H9 (cell line): Measurements from ENCODE around the gene MRPS6. TPM values are rescaled to one million over a fixed set of nuclear protein-coding genes. Genes with fewer than 3 reads are reported as not detected.

Experiments used
- DNase-seq: peaks from one replicate; pipeline ENCODE4 v3.0.0-alpha.2; 2017
- H2AFZ ChIP-seq: one replicate; pipeline ENCODE4 v1.6.1; 2013; ENCODE audit warnings: mild to moderate bottlenecking, low read length, control low read depth, moderate library complexity
- H2AK5ac ChIP-seq: 2 replicates; pipeline ENCODE4 v1.6.1; 2013; ENCODE audit warnings: low read length, control low read depth, mixed read lengths; ENCODE audit not compliant: insufficient read length
- H2BK120ac ChIP-seq: one replicate; pipeline ENCODE4 v1.6.1; 2013; ENCODE audit warnings: low read depth, mild to moderate bottlenecking, low read length, control low read depth, inconsistent platforms; ENCODE audit not compliant: poor library complexity, severe bottlenecking
- H2BK12ac ChIP-seq: 2 replicates; pipeline ENCODE4 v1.6.1; 2013; ENCODE audit warnings: low read length, control low read depth, mixed read lengths, low read depth; ENCODE audit not compliant: insufficient read length
- H2BK15ac ChIP-seq: 2 replicates; pipeline ENCODE4 v1.6.1; 2013; ENCODE audit warnings: low read depth, low read length, control low read depth
- H2BK20ac ChIP-seq: one replicate; pipeline ENCODE4 v1.6.1; 2013; ENCODE audit warnings: low read depth, mild to moderate bottlenecking, low read length, control low read depth, inconsistent platforms; ENCODE audit not compliant: poor library complexity, severe bottlenecking
- H2BK5ac ChIP-seq: 2 replicates; pipeline ENCODE4 v1.6.1; 2013; ENCODE audit warnings: low read length, control low read depth, mixed read lengths; ENCODE audit not compliant: insufficient read length
- H3K14ac ChIP-seq: 2 replicates; pipeline ENCODE4 v1.6.1; 2013; ENCODE audit warnings: low read length, control low read depth; ENCODE audit not compliant: insufficient read depth
- H3K18ac ChIP-seq: 2 replicates; pipeline ENCODE4 v1.6.1; 2013; ENCODE audit warnings: low read depth, mild to moderate bottlenecking, mixed read lengths, low read length, control low read depth; ENCODE audit not compliant: insufficient read length
- H3K23ac ChIP-seq: 2 replicates; pipeline ENCODE4 v1.6.1; 2013; ENCODE audit warnings: low read length, control low read depth, mixed read lengths, low read depth; ENCODE audit not compliant: insufficient read length
- H3K23me2 ChIP-seq: 2 replicates; pipeline ENCODE4 v1.6.1; 2013; ENCODE audit warnings: low read depth, mild to moderate bottlenecking, mixed read lengths, low read length, control low read depth; ENCODE audit not compliant: insufficient read length, poor library complexity, severe bottlenecking
- H3K27ac ChIP-seq: 2 replicates; pipeline ENCODE4 v1.5.1; 2013; ENCODE audit warnings: low read length, control low read depth, mixed read lengths, low read depth; ENCODE audit not compliant: insufficient read length
- H3K27me3 ChIP-seq: 2 replicates; pipeline ENCODE4 v1.6.1; 2013; ENCODE audit warnings: low read length, control low read depth, inconsistent platforms; ENCODE audit not compliant: insufficient read depth
- H3K4ac ChIP-seq: 2 replicates; pipeline ENCODE4 v1.6.1; 2013; ENCODE audit warnings: low read depth, mild to moderate bottlenecking, control low read depth, inconsistent platforms, low read length, moderate library complexity
- H3K4me1 ChIP-seq: 2 replicates; pipeline ENCODE4 v1.6.1; 2013; ENCODE audit warnings: low read length, control low read depth, inconsistent platforms; ENCODE audit not compliant: insufficient read depth
- H3K4me2 ChIP-seq: 2 replicates; pipeline ENCODE4 v1.6.1; 2013; ENCODE audit warnings: low read length, control low read depth, mixed read lengths; ENCODE audit not compliant: insufficient read length, insufficient read depth
- H3K56ac ChIP-seq: 2 replicates; pipeline ENCODE4 v1.6.1; 2013; ENCODE audit warnings: low read depth, mild to moderate bottlenecking, mixed read lengths, low read length, control low read depth; ENCODE audit not compliant: insufficient read length
- H3K79me1 ChIP-seq: 2 replicates; pipeline ENCODE4 v1.6.1; 2013; ENCODE audit warnings: low read depth, mild to moderate bottlenecking, moderate library complexity, low read length, control low read depth, inconsistent platforms; ENCODE audit not compliant: insufficient read depth, poor library complexity, severe bottlenecking
- H3K79me2 ChIP-seq: 2 replicates; pipeline ENCODE4 v1.6.1; 2013; ENCODE audit warnings: low read length, control low read depth, inconsistent platforms; ENCODE audit not compliant: insufficient read depth
- H3K9ac ChIP-seq: 2 replicates; pipeline ENCODE4 v1.6.1; 2013; ENCODE audit warnings: low read length, control low read depth, mixed read lengths; ENCODE audit not compliant: insufficient read length; ENCODE audit errors: extremely low read depth
- H3K9me3 ChIP-seq: one replicate; pipeline ENCODE4 v1.6.1; 2013; ENCODE audit warnings: low read depth, low read length, inconsistent platforms; ENCODE audit not compliant: control insufficient read depth
- H3T11ph ChIP-seq: one replicate; pipeline ENCODE4 v1.6.1; 2013; ENCODE audit warnings: mild to moderate bottlenecking, low read length, control low read depth, inconsistent platforms
- H4K20me1 ChIP-seq: one replicate; pipeline ENCODE4 v1.6.1; 2013; ENCODE audit not compliant: control insufficient read depth, insufficient read length, insufficient read depth
- H4K5ac ChIP-seq: 2 replicates; pipeline ENCODE4 v1.6.1; 2013; ENCODE audit warnings: low read depth, mild to moderate bottlenecking, mixed read lengths, low read length, control low read depth; ENCODE audit not compliant: insufficient read length
- H4K8ac ChIP-seq: replicated peaks from 2 replicates; pipeline ENCODE4 v1.6.1; 2013; ENCODE audit warnings: low read length, control low read depth, mixed read lengths, low read depth; ENCODE audit not compliant: insufficient read length
- H4K91ac ChIP-seq: 2 replicates; pipeline ENCODE4 v1.6.1; 2013; ENCODE audit warnings: low read depth, mild to moderate bottlenecking, moderate library complexity, mixed read lengths, low read length, control low read depth; ENCODE audit not compliant: insufficient read length
- H3K27ac Mint-ChIP-seq, 3 experiments: 2 replicates in 2 of 3; 3 replicates in 1 of 3; pipeline ENCODE4 v1.8.0; 2020 to 2021; ENCODE audit warnings: mixed read lengths in 3 of 3, mild to moderate bottlenecking in 1 of 3, moderate library complexity in 1 of 3
- H3K27me3 Mint-ChIP-seq: 2 replicates; pipeline ENCODE4 v1.8.0; 2021; ENCODE audit warnings: low read depth, mild to moderate bottlenecking, moderate library complexity, mixed read lengths
- H3K36me3 Mint-ChIP-seq, 3 experiments: 2 replicates in 2 of 3; 3 replicates in 1 of 3; pipeline ENCODE4 v1.8.0; 2020 to 2021; ENCODE audit warnings: low read depth in 3 of 3, mixed read lengths in 3 of 3; ENCODE audit not compliant: insufficient read depth in 1 of 3
- H3K4me1 Mint-ChIP-seq, 2 experiments: 2 replicates each; pipeline ENCODE4 v1.8.0; 2020; ENCODE audit warnings: mixed read lengths in 2 of 2
- H3K4me3 Mint-ChIP-seq, 2 experiments: 2 replicates in 1 of 2; 3 replicates in 1 of 2; pipeline ENCODE4 v1.8.0; 2020 to 2021; ENCODE audit warnings: mild to moderate bottlenecking in 2 of 2, mixed read lengths in 2 of 2, moderate library complexity in 1 of 2
- H3K9me3 Mint-ChIP-seq, 2 experiments: 2 replicates in 1 of 2; 3 replicates in 1 of 2; pipeline ENCODE4 v1.8.0; 2020; ENCODE audit warnings: mild to moderate bottlenecking in 2 of 2, mixed read lengths in 2 of 2, moderate library complexity in 1 of 2
- CTCF ChIP-seq: fragments of 200-600 bp; sonication (generic); conservative IDR thresholded peaks from 3 replicates; pipeline ENCODE4 v1.8.0; 2021; ENCODE audit warnings: antibody characterized with exemption, mild to moderate bottlenecking
- WGBS: extraction: QIAGEN DNeasy Blood & Tissue Kit; methylation state at CpG from one replicate; pipeline ENCODE4 v1.1.7; 2013; ENCODE audit warnings: missing lambda C conversion rate, low lambda C conversion rate, mixed read lengths; ENCODE audit not compliant: insufficient read length; ENCODE audit errors: extremely low coverage; 5-methylcytosine and 5-hydroxymethylcytosine counted together
- total RNA-seq: library from RNA; stranded (reverse); gene quantifications from 2 replicates; pipeline ENCODE4 v1.2.1, GENCODE V29; 2021

Gene MRPS6
- total RNA-seq, 1 experiment from 2014 or later, result 83.2 TPM

- no peak overlapping the region for H3K27ac ChIP-seq
- H4K20me1 ChIP-seq, result no peaks in the 10 kb centered on the region
Observed at GRCh38 chr21:34085129-34085528, 11.8 kb downstream of the MRPS6 start.

More at GRCh38 chr21:34085129-34085528, 11.8 kb downstream of the MRPS6 start:
- no peak overlapping the region for H2BK12ac ChIP-seq
- no peak for DNase-seq
- H3K79me1 ChIP-seq, result peaks cover 7% of the 10 kb centered on the region
- Mint-ChIP-seq H3K36me3 (peaks cover 0 to 6% (median 4%) of the 10 kb centered on the region in 3 experiments; a peak in 3 of 7 replicates), H3K4me1 (peaks cover 26 to 37% of the 10 kb centered on the region in 2 experiments), H3K27ac (peak overlapping the region in 1 of 3 experiments; percentile 81; a peak in 2 of 7 replicates), H3K4me3 (no peak overlapping the region), H3K9me3 (no peaks in the 10 kb centered on the region), H3K27me3 (no peaks in the 10 kb centered on the region)
- H3K79me2 ChIP-seq, result peaks cover 38% of the 10 kb centered on the region; the same call in 1 of the 2 replicates
- H3K4ac ChIP-seq, result no peak overlapping the region
- H2BK20ac ChIP-seq, result no peak overlapping the region
- no peak overlapping the region for H3K23ac ChIP-seq
- H3K23me2 ChIP-seq, result no peaks in the 10 kb centered on the region
- H4K91ac ChIP-seq, result no peak overlapping the region
- no peak overlapping the region for H2BK15ac ChIP-seq
- H4K5ac ChIP-seq, result no peak overlapping the region
- peaks cover 14% of the 10 kb centered on the region; the same call in 1 of the 2 replicates for H3K4me1 ChIP-seq
- no peak overlapping the region for H3K9ac ChIP-seq
- H4K8ac ChIP-seq, result no peak overlapping the region
- H3K27me3 ChIP-seq, result no peaks in the 10 kb centered on the region
- peak overlapping the region; percentile 4 for H3K4me2 ChIP-seq
- no peak overlapping the region for H3K56ac ChIP-seq
- no peak overlapping the region for H2AK5ac ChIP-seq
- no CpG with 5 or more reads among the region's 2 CpGs for WGBS
- no peak overlapping the region for H2BK120ac ChIP-seq
- H3K14ac ChIP-seq, result no peak overlapping the region
- no peak for TF ChIP-seq CTCF
- H2BK5ac ChIP-seq, result no peak overlapping the region
- no peak overlapping the region for H3K18ac ChIP-seq
- no peak overlapping the region for H3T11ph ChIP-seq
- H2AFZ ChIP-seq, result no peak overlapping the region
- H3K9me3 ChIP-seq, result no peaks in the 10 kb centered on the region
